HG03521 (cell line): ENCODE measurements around the gene ZMAT5.
A peak's percentile ranks its signal among the peaks of the same experiment; 100 is the strongest.

Experiments
- ATAC-seq: cut with Tn5 transposase; IDR thresholded peaks from one replicate; pipeline ENCODE4 v1.9.1; 2021; ENCODE audit warnings: mild to moderate bottlenecking, moderate library complexity; ENCODE audit not compliant: unreplicated experiment

ZMAT5 gene

DNA sequence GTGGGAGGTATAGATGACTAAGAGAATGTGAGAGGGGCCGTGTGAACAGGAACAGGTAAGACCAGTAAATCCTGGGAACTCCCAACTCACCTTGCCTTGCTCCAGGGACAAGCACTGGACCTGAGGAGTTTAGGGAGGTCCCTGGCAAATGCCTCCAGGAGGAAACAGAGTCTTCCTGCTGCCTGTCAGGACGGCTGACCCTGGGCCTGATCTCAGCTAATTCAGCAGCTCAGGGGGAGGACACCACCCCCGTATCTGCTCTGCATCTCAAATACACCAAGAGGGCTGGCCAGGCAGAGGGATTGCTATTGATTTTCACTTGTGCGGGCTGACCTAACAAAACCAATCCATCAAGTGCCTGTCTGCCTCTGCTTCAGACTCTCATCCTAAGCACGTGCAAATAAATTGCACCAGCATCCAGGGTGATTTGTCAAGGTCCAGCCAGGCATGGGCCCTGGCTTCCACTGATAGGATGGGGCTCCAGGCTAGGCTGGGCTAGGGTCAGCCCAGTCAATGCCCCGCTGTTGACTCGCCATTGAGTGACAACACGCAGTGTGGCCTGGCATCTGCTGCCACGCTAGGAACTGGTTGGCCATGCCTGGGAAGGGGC is 20.7 kb upstream of the ZMAT5 start:
- ATAC-seq = no peak

DNA sequence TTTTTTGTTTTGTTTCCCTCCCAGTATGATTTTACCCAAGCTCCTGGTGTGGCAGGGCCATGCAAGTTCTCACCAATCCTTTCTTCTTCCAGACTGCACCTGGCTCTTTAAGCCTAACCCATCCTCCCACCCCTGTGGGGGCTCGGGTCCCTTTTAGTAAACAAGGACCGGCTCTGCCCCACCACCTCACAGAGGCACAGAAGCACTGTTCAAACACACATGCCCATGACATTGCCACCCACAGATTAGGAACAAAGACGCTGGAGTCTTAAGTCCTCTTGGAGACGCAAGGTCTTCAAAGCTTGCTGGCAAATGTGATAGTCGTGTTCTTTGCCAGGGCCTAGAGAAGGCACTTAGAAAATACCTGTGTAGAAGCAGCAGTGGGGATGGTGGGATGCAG is 19.2 kb upstream of the ZMAT5 start:
- ATAC-seq = no peak

DNA sequence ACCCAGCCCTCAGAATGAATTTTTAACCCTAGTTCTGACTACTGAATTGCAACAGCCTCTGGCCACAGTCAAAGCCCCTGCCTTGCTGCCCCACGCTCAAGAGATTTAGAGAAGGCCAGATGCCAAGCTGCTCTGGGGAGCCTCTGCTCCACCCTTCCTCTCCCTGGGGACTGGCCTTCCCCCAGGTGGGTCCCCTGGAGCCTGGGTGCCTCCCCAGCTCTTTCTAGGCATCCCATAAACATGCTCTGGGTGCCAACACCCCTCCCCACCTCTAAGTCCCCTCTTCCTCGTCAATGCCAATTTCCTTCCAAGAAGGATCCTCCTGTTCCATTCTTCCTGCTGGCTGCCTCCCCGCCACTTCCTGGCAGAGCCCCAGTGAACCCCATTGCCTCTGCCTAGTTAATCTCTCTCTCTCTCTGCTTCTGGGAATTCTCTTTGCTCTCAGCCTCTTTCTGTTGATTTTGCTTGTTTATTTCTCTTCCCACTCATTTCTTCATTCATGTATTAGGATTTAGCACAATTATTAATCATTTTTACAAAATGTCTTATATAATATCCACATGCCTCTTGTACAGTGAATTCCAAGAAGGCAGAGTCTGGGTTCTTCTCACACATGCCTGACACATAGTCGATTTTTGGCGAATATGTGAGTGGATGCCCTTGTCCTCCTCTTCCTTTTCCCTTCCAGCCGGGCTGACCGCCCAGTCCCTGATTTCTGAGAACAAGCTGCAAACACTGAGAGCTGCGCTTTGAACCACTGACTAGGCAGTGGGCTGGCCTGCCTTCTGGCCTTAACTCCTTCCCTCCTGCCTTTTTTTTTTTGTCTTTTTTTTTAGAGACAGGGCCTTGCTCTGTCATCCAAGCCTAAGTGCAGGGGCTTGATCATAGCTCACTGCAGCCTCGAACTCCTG is 17.9 kb upstream of the ZMAT5 start:
- ATAC-seq = no peak

DNA sequence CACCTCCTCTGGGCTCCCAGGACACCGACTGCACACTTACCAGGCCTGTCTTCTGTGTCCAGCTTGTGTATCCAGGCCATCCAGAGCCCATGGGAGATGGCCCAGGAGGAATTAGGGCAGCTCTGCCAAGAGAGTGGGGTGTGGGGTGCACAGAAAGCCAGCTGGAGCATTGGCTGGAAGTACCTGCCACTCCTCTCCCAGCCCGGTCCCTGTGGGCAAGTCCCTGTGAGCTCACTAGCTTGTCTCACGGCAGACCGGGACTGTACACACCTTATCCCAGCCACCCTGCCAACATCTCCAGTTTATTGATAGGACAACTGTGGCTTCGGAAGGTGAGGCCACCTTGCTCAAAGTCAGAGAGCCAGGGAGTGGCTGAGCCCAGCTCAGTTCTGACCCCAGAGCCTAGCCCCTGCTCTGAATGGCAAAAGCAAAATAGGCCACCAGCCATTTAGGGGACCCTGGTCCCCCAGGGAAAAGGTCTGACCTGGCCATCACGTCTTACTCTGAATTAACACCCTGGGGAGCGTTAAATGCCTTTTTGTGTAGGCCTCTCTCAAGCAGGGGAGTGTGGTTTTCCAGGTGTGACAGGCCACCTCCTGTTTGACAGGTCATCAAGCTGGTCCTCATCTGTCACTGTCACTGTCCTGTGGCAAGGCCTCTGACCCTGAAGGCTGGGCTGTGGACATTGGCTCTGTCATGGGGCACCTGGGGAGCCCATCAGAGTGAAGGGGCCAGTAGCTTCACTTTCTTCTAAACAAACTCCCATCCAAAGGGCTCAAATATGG is 15.4 kb upstream of the ZMAT5 start:
- ATAC-seq = no peak

DNA sequence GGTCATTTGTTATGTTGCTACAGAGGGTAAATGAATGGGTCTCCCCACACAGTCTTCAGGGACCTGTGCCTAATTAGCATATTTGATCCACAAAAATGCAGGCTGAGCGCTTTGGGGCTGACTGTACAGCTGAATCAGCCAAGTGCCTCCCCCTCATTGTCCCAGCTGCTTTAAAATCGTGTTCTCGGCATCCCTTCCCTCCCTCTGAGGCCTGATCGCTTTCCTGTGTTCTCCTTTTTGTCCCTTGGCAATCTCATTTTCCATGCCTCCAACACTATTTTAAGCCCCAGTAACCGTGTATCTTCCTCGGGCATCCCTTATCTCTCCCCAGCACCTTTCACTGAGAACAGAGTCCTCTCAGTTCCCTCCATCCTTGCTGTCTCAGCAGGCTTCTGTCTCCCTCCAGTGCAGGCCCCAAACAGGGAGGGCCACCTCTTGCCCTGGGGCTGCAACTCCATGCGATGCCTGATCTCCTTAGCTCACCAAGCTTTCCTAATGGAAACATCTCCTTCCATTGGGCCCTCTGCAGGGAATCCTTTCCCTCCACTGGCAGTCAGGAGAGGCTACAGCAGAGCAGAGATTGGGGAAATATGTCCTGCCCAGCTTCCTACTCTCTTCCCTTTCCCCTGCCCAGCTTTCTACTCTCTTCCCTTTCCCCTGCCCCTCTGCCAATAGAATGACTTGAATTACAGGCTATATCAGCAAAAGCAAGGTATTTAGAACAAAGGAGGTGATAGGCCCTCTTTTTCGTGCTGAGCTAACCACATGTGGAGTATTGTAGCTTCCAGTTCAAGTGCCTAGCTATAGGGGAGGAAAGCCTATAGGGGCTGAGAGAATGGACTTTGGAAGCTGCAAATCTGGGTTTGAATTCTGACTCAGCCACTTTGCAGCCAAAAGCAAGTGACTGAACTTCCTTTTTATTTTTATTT is 14.2 kb upstream of the ZMAT5 start:
- ATAC-seq = no peak

DNA sequence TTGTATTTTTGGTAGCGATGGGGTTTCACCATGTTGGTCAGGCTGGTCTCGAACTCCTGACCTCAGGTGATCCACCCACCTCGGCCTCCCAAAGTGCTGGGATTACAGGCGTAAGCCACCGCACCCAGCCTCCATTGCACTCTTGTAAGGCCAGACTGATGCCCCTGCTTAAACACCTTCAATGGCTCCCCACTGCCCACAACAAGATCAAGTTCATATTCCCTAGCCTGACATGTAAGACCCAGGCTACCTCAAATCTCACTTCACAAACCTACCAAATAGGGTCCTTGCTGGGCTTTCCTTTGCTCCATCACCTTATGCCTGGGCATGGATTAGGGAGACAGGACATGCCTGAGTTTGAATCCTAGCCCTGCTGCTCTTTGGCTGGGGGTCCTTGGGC is 13.4 kb upstream of the ZMAT5 start:
- ATAC-seq = no peak

DNA sequence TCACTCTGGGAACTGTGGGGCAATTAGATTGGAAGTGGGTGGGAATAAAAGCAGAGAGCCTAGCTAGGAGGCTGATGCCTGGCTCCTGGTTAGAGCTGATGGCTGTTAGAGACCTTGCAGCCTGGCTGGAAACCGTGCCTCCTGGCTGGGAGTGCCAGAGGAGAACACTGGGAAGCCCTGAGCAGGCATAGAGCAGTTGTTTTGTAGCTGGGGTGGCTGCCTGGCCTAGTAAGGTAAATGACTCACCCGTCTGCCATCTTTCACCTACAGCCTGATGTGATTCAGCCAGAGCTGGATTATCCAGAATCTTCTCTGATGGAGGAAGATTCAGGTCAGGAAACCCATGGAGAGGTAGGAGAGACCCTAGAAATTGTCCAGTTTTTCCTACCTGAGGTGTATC is 6.4 kb upstream of the ZMAT5 start:
- no peak for ATAC-seq

DNA sequence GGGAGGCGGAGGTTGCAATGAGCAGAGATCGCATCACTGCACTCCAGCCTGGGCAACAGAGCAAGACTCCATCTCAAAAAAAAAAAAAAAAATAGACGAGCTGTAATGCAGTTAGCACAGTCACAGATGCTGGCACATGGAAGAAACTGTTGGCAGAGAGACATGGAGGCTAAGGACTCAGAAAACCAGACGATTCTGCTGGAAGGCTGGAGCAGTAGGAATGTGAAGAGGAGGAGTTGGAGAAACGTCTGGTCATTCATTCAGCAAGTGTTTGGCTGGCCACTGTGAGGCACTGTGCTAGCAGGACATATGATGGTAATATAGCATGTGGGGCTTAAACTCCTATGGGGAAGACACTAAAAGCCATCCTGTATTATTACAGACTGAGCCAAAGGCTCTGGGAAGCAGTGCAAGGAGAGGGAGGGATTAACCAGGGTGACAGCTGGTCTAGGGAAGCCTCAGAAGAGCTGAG is 5.4 kb upstream of the ZMAT5 start:
- no peak for ATAC-seq

DNA sequence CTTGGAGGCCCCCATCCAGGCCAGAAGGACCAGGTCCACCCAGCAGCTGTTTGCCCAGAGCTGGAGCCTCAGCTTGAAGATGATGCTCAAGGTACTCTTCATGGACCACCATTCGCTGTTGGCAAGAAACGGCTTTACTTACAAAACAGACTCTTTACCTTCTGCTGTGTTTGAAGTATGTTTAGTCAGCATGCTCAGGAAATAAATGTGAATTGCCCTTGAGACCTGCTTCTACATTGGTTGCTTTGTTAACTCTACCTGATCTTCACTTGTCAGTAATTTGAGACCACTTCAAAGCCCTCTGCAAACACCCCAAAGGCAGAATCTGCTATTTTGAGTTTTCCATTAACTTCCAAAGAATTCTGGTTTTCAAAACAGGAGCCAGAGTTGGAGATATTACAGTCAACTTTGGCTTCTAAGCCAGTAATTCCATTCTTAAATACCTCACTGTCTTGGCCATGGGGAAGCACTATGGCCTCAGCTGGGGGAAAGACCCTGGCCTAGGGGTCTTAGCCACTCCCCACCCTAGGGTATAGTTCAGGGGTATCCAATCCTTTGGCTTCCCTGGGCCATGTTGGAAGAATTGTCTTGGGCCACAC is 3.0 kb upstream of the ZMAT5 start:
- no peak for ATAC-seq

DNA sequence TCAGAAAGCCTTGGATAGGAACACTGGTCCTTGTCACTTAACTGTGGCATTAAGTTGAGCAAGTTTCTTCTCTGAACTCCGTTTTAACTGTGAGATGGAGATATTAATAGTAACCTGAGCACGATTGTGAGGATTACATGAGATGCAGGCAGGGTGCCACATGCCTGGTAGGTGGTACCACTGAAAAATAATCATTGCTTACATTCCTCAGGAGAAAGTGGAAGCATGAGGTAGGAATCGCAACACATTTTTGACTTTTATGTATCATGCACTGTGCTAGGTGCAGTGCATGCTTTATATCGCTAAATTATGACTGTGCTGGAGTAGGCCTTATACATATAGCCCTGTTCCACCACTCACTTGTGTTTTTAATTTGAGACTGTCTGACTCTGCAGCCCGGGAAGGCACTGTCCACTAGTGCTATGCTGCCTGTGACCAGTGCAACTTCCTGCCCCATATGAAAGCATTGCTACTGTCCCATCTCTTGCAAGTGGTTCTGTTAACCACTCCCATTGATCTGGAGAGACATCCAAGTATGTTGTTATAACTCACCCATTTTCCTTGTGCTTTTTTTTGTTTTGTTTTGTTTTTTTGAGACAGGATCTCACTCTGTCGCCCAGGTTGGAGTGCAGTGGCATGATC is 1.4 kb upstream of the ZMAT5 start:
- no peak for ATAC-seq

DNA sequence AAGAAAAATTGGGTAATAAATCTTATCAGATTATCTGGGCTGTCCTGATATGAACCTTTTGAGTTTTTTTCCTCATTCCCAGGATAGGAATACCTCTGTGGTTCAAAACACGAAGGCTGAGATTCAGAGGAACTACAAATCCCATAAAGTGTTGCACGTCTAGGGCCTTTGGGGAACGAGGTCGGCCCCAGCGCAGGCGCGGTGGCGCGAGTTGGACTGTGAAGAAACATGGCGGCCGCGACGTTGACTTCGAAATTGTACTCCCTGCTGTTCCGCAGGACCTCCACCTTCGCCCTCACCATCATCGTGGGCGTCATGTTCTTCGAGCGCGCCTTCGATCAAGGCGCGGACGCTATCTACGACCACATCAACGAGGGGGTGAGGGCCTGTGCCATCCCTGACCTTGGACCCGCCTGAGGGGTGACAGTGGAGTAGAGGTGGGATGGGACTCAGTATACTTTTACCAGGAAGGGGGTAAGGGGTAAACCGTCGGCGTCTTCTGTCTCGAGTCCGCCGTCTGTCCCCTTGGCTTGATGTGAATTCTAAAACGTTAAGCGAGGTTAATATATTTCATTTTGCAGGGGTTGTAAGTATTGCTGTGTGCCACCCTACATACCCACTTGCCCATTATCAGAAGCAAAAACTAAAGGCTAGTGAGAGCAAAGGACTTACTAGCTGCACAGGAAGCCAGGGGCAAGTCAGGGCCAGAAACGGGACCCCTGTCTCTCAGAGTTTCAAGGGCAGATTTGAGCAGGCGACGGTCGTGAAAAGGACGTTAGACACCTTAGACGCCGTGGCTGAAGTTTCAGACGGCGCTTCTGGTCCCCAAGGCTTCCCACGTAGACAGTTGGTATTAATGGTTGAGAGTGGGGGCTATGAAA is 604 bp upstream of the ZMAT5 start, which contains the start of gene UQCR10:
TSS of gene UQCR10 (plus strand) at position 199 of the 881 bp plus-strand sequence. CDS start at position 229, 30 bp downstream.
- peak; percentile 60 for ATAC-seq

DNA sequence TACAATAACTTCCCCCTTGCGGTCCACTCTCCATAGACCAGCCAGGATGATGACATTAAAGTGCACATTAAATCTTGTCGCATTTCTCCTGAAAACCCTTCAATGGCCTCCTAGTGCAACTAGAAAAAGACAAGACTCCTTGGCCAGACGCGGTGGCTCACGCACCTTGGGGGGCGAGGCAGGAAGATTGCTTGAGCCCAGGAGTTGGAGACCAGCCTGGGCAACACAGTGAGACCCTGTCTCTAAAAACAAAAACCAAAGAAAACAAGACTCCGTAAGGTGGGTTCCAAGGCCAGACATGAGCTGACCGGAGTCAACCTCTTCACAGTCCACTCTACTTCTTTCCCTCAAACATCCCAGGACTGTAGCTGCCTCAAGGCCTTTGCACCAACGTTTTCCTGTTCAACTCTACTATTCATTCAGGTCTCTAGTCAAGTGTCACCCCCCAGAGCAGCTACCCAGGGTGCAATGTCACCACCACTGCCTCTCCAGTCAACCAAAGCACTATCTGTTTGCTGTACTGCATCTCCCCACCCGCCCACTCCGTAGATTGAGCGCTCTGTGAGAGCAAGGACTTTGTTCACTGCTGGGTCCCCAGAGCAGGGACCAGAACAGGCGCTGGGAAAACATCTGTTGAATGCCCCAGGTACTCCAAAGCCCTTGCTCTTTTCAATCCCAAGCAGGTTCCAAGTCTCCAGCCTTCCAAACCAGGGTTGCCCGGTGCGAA is 739 bp downstream of the ZMAT5 start:
- ATAC-seq = no peak

DNA sequence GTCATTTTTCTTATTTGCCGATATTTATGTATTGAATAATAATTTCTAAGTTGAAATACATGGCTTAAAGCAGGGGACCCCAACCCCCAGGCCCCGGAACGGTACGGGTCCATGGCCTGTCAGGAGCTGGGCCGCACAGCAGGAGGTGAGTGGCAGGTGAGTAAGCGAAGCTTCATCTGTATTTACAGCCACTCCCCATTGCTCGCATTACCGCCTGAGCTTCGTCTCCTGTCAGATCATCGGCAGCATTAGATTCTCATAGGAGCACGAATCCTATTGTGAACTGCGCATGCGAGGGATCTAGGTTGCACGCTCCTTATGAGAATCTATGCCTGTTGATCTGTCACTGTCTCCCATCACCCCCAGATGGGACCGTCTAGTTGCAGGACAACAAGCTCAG is 4.5 kb downstream of the ZMAT5 start:
- ATAC-seq = no peak

DNA sequence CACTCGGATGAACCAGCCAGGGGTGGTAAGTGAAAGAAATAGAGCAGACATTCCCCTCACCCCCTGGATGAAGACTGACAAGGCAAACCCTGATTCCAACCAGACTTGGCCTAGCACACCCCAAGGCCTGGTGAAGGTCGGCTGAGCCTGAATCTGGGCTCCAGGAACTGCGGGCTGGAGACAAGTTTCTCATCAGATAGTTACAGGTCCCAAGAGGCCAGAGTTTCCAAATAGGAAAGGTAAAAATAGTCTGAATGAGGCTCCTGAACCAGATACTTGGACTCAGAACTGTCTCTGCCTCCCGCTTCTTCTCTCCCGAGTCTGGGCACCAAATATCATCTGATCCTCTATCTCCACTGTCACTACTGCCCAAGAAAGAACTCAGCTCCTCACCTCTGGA is 7.8 kb downstream of the ZMAT5 start:
- no peak for ATAC-seq

DNA sequence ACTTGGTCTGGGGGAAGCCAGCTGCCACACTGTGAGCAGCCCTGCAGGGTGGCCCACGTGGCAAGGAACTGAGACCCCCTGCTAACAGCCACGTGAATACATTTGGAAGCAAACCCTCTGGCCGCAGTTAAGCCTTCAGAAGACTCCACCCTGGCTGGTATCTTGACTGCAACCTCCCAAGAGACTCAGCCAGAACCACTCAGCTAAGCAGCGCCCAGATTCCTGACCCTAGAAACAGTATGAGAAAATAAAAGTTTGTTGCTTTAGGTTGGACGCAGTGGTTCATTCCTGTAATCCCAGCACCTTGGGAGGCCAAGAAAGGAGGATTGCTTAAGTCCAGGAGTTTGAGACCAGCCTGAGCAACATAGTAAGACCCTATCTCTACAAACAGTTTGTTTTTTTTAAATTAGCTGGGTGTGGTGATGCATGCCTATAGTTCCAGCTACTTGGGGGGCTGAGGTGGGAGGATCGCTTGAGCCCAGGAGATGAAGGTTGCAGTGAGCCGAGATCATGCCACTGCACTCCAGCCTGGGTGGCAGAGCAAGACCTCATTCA is 8.7 kb downstream of the ZMAT5 start:
- ATAC-seq = no peak

DNA sequence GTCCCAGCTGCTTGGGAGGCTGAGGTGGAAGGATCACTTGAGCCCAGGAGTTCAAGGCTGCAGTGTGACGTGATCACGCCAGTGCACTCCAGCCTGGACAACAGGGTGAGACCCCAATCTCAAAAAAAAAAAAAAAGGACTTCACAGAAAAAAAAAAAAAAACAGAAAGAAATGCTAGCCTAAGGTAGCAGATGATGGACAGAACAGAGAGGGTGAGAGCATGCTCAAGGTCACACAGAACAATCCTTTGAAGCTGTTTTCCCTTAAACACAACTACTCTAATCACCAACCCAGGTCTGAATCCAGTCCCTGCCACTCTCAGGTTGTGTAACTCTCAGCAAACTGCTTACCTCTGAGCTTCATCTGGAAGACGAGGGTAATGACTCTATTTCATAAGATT is 9.7 kb downstream of the ZMAT5 start:
- no peak for ATAC-seq

DNA sequence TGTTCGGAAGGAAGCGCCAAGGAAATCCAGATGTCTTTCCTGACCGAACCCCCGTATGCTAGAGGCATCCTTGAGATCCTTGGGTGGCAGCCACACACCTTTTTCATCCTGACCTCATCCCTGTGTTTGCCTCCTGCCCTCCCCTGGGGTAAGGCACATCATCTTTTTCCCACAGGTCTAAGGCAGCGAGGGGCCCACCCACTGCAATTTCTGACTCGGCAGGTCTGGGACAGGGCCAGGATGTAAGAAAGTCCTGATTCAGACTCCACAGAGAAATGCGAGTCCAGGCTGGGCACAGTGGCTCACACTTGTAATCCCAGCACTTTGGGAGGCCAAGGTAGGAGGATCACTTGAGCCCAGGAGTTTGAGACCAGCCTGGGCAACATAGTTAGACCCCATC is 10.5 kb downstream of the ZMAT5 start:
- ATAC-seq = no peak

DNA sequence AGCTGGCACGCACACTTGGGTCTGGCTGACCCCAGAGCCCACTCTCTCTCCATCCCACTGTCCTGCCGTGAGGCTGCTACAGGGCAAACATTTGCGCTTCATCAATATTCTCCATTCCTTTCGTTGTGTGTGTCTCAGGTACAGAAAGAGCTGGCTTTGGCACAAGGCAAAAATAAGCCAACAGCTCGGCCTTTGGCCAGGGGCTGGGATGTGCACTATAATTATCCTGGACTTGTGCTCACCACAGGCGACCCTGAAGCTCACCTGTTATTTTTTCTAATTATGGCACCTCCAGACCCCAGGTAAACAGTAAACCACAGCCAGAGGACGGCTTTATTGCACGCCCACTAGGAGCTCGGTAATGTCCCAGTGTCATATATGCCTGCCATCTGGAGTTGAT is 10.9 kb downstream of the ZMAT5 start:
- ATAC-seq = no peak
